NCI-H226 (cell line): ENCODE data around the gene CCDC82.
A peak's percentile ranks its signal among the peaks of the same experiment; 100 is the strongest.

Experiments
- DNase-seq: peaks from one replicate; pipeline ENCODE4 v3.0.0-alpha.2; 2015

CCDC82 gene

GRCh38 chr11:96306071-96306470 is 83.6 kb downstream of the CCDC82 start:
- no peak for DNase-seq

- DNase-seq: no peak
Observed at GRCh38 chr11:96303980-96304379, 85.7 kb downstream of the CCDC82 start.

- peak; percentile 85 for DNase-seq
Observed at GRCh38 chr11:96303064-96303463, 86.6 kb downstream of the CCDC82 start.
